Endothelial cell of umbilical vein (primary cell): Measurements from ENCODE around the gene RHEBL1. TPM values are rescaled to one million over a fixed set of nuclear protein-coding genes. Genes with fewer than 3 reads are reported as not detected.
A peak's percentile ranks its signal among the peaks of the same experiment; 100 is the strongest.

Experiments used
- BruUV-seq: library from RNA; stranded (reverse); fragments of 400-500 nt; replicated peaks from 2 replicates; lab custom pipeline; 2021; lab: Mats Ljungman, UMichigan
- CTCF ChIA-PET: fragments of 300-600, 350-600 bp; sonication (Branson Sonifier 250); formaldehyde crosslinking; loops from one replicate; lab custom pipeline; 2021; ENCODE audit warnings: antibody characterized with exemption, inconsistent platforms; lab: Charles Lee
- POLR2A ChIA-PET: fragments of 300-600, 350-600 bp; sonication (Branson Sonifier 250); formaldehyde crosslinking; loops from one replicate; lab custom pipeline; 2021; ENCODE audit warnings: antibody characterized with exemption, inconsistent platforms; lab: Charles Lee
- DNase-seq: peaks from one replicate; pipeline ENCODE4 v3.0.0-alpha.2; 2011; ENCODE audit warnings: low read depth, low spot score
- FAIRE-seq: peaks from 2 replicates; lab custom pipeline; 2011; peaks lifted over from hg19 to GRCh38; lab: Jason Lieb, UNC
- H2AFZ ChIP-seq: 2 replicates; pipeline ENCODE4 v1.6.0; 2012; ENCODE audit warnings: low read depth, low read length, control low read depth, inconsistent platforms
- H3K27ac ChIP-seq: 2 replicates; pipeline ENCODE4 v1.5.1; 2011; ENCODE audit warnings: low read depth, mild to moderate bottlenecking, control low read depth, low read length, moderate library complexity; ENCODE audit not compliant: insufficient read depth
- H3K27me3 ChIP-seq, 2 experiments: 2 replicates each; pipeline versions ENCODE4 v1.6.0 to v1.6.1; 2011; ENCODE audit warnings: low read length in 2 of 2, mixed read lengths in 1 of 2; ENCODE audit not compliant: control insufficient read depth in 2 of 2, insufficient read depth in 2 of 2
- H3K36me3 ChIP-seq, 2 experiments: 2 replicates in 1 of 2; 3 replicates in 1 of 2; pipeline ENCODE4 v1.5.1; 2011; ENCODE audit warnings: low read length in 2 of 2, mild to moderate bottlenecking in 1 of 2, moderate library complexity in 1 of 2; ENCODE audit not compliant: control insufficient read depth in 2 of 2, insufficient read depth in 2 of 2; ENCODE audit errors: extremely low read depth in 1 of 2
- H3K4me1 ChIP-seq: 3 replicates; pipeline ENCODE4 v1.5.1; 2011; ENCODE audit warnings: mild to moderate bottlenecking, low read length; ENCODE audit not compliant: control insufficient read depth, insufficient read depth; ENCODE audit errors: extremely low read depth
- H3K4me2 ChIP-seq: 2 replicates; pipeline ENCODE4 v1.6.1; 2011; ENCODE audit warnings: low read length, control low read depth, mixed read lengths; ENCODE audit not compliant: insufficient read depth
- H3K4me3 ChIP-seq, 3 experiments: fragments of 200-600 bp in 1 of 3; sonication (generic), shearing (Covaris generic) in 1 of 3; replicated peaks in 1 of 3; 2 replicates each; pipeline ENCODE4 v1.5.1; 2011 to 2016; ENCODE audit warnings: control low read depth in 3 of 3, low read length in 3 of 3, mild to moderate bottlenecking in 2 of 3, inconsistent platforms in 1 of 3, low read depth in 1 of 3, moderate library complexity in 1 of 3; ENCODE audit not compliant: insufficient read depth in 1 of 3
- H3K79me2 ChIP-seq: 2 replicates; pipeline ENCODE4 v1.6.0; 2012; ENCODE audit warnings: low read length, inconsistent platforms; ENCODE audit not compliant: control insufficient read depth, insufficient read depth
- H3K9ac ChIP-seq: replicated peaks from 2 replicates; pipeline ENCODE3; 2011; ENCODE audit warnings: low read length, control low read depth; ENCODE audit not compliant: insufficient read depth; ENCODE audit errors: extremely low read depth
- H3K9me1 ChIP-seq: replicated peaks from 3 replicates; pipeline ENCODE4 v1.6.0; 2011; ENCODE audit warnings: mild to moderate bottlenecking, low read length; ENCODE audit not compliant: control insufficient read depth, insufficient read depth; ENCODE audit errors: extremely low read depth
- H3K9me3 ChIP-seq: replicated peaks from 2 replicates; pipeline ENCODE4 v1.5.1; 2012; ENCODE audit warnings: low read length, inconsistent platforms; ENCODE audit not compliant: control insufficient read depth, insufficient read depth
- H4K20me1 ChIP-seq: replicated peaks from 2 replicates; pipeline ENCODE3; 2011; ENCODE audit warnings: mild to moderate bottlenecking, low read length; ENCODE audit not compliant: control insufficient read depth, insufficient read depth; ENCODE audit errors: extremely low read depth
- GATA2 ChIP-seq: IDR thresholded peaks from 2 replicates; pipeline ENCODE4 v1.7.0; 2011; ENCODE audit warnings: low read depth, mild to moderate bottlenecking, moderate library complexity, mixed read lengths, low read length; ENCODE audit not compliant: insufficient read length, insufficient read depth
- JUN ChIP-seq: IDR thresholded peaks from 2 replicates; pipeline ENCODE4 v1.6.1; 2011; ENCODE audit warnings: borderline replicate concordance, low read depth; ENCODE audit not compliant: insufficient read length, insufficient read depth
- MAX ChIP-seq: IDR thresholded peaks from 2 replicates; pipeline ENCODE4 v1.6.1; 2011; ENCODE audit not compliant: insufficient read depth, insufficient read length
- MYC ChIP-seq: IDR thresholded peaks from one replicate; pipeline ENCODE4 v1.6.1; 2011; ENCODE audit warnings: mild to moderate bottlenecking, low read depth, low read length
- dilution Hi-C: fragments of 300-500 bp; cut with MboI; formaldehyde crosslinking; loops from one replicate; pipeline ENCODE4 v1.15.0; 2019; ENCODE audit warnings: low sequenced_read_pairs; ENCODE audit not compliant: extremely low pct_ligation_motif_present
- intact Hi-C: fragments of 100-400 bp; cut with micrococcal nuclease; formaldehyde crosslinking; loops from one replicate; pipeline ENCODE4 v1.10.0; 2022
- polyA plus RNA-seq, 4 experiments: library from polyadenylated mRNA; depleted of rRNA in 3 of 4; stranded (reverse) in 3 of 4; unstranded in 1 of 4; fragments of >200 nt; gene quantifications; 2 replicates each; pipeline versions ENCODE4 v1.2.1 to v1.2.3, GENCODE V29; 2011 to 2012; ENCODE audit warnings: missing spikeins in 1 of 4
- total RNA-seq: library from RNA; stranded (reverse); gene quantifications from 2 replicates; pipeline ENCODE4 v1.2.3, GENCODE V29; 2021

RHEBL1 gene
- total and polyA plus RNA-seq, 2 donors (not counting 3 experiments of a cell fraction or from before 2014, with no cell fraction given) = 2.6 to 2.7 TPM

DNA sequence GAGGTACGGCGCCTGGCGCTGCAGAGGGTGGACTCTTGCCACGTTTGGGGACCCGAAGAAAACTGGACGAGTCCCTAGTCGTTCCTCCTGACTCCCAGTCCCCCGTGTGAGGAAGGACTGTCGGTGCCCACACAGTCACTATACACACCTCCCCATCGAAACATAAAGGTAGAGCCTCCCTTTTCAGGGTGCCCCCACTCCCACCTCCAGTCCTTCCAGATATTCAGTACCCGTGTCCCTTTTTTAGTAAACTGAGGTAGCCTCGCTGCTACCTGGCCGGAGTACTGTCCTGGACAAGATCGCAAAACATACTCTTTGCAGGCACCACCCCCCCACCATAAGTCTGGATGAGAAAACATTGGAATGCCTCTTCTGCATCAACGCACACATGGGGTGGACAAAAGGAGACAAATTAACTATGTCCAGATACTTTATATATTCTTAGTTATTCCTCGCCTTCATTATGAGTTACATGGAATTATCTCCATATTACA is 8.6 kb downstream of the RHEBL1 start:
- dilution Hi-C loops = no loop called here
- H3K79me2 ChIP-seq = peaks cover 47% of the 10 kb centered on the region
- peak overlapping the region; percentile 72 for H3K4me2 ChIP-seq
- no peaks in the 10 kb centered on the region for H3K27me3 ChIP-seq
- H3K4me3 ChIP-seq = peak overlapping the region; percentile 73 to 97 (median 77)
- H3K36me3 ChIP-seq = no peaks in the 10 kb centered on the region
- DNase-seq (no peak), FAIRE-seq (no peak)
- peak overlapping the region; percentile 93 for H3K27ac ChIP-seq
- TSS peak; percentile 71 for BruUV-seq
- peak overlapping the region; percentile 73 for H2AFZ ChIP-seq
- ChIA-PET POLR2A (no interaction called here), CTCF (interaction anchor here (0.9 kb wide), 1 partner anchor 27 kb away, joined by 3 read pairs; no protein-coding TSS in a partner anchor)
- TF ChIP-seq MAX (no peak), MYC (no peak), GATA2 (no peak), JUN (no peak)
- H3K4me1 ChIP-seq = peaks cover 32% of the 10 kb centered on the region
- peak overlapping the region; percentile 97 for H3K9ac ChIP-seq
- H3K9me3 ChIP-seq = no peaks in the 10 kb centered on the region
- no peaks in the 10 kb centered on the region for H3K9me1 ChIP-seq
- peaks cover 4% of the 10 kb centered on the region for H4K20me1 ChIP-seq
- intact Hi-C loops = loop anchor here (2.0 kb wide), 1 partner anchor 42 kb away; the partner anchor contains the start of gene PRKAG1
